Measurements from ENCODE around the gene CDHR1.

DNA sequence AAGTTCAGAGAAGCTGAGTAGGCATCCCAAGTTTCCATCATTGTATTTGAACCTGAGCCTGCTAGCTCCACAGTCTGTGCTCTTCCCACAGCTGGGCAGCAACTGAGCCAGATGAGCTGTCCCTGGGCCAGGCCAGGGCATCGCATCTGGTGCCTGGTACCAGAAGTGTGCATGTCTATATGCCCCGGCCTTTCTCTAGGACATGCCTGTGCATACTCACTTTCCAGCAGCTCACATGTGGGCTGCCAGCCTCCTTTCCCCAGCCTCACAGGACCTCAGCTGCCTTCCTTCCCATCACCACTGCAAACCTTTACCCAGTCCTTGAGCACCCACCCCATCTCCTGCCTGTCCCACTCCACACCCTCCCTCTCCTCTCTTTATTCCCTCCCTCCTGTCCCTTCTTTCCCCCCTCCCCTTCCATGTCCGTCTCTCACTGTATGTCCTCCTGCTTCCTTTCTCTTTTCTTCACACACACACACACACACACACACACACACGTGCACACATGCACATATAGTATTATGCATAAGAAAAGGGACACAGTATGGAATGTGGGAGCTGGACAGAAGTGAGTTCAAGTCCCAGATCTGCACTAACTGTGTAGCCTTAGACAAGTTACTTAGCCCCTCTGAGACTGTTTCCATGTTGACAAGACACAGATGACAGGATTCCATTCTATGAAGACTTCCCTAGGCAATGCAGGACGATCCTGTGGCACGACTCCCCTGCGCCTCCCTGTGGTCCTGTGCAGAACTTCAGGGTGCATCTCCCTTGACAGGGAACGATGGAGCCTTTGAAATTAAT lies 10.9 kb downstream of the CDHR1 start:
- TF ChIP-seq, protein P1, sequence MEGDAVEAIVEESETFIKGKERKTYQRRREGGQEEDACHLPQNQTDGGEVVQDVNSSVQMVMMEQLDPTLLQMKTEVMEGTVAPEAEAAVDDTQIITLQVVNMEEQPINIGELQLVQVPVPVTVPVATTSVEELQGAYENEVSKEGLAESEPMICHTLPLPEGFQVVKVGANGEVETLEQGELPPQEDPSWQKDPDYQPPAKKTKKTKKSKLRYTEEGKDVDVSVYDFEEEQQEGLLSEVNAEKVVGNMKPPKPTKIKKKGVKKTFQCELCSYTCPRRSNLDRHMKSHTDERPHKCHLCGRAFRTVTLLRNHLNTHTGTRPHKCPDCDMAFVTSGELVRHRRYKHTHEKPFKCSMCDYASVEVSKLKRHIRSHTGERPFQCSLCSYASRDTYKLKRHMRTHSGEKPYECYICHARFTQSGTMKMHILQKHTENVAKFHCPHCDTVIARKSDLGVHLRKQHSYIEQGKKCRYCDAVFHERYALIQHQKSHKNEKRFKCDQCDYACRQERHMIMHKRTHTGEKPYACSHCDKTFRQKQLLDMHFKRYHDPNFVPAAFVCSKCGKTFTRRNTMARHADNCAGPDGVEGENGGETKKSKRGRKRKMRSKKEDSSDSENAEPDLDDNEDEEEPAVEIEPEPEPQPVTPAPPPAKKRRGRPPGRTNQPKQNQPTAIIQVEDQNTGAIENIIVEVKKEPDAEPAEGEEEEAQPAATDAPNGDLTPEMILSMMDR (IDR thresholded peaks at IDR 0.05 in 4 of 5, conservative IDR thresholded peaks at IDR 0.05 in 1 of 5) = peak in 1 of 5 experiments; percentile 25
- TF ChIP-seq POLR2A (IDR thresholded peaks at IDR 0.05) = no peak

Data from gastrocnemius medialis (tissue), 4 donors.